Pancreas (tissue), 10 donors: ENCODE data around the gene CEP131. TPM values are rescaled to one million over a fixed set of nuclear protein-coding genes. Genes with fewer than 3 reads are reported as not detected.

Experiments used
- ATAC-seq, 4 donors: fragments of 200-7000 bp; cut with Tn5 transposase; one replicate each; pipeline versions ENCODE4 v1.8.0 to v1.9.1; 2020; ENCODE audit warnings: mild to moderate bottlenecking in 4 of 4, moderate library complexity in 4 of 4
- DNase-seq, 6 donors: peaks; one replicate each; pipeline ENCODE4 v3.0.0-alpha.2; 2020
- FAIRE-seq: peaks from 2 replicates; lab custom pipeline; 2012; peaks lifted over from hg19 to GRCh38; lab: Jason Lieb, UNC
- H3K27ac ChIP-seq, 4 donors: fragments of 200-600 bp; sonication (generic); 1 replicate in 3 of 4; 2 replicates in 1 of 4; pipeline versions ENCODE4 v1.5.0 to v1.8.0; 2020
- H3K27me3 ChIP-seq, 4 donors: fragments of 200-600 bp; one replicate each; pipeline ENCODE4 v1.8.0; 2021
- H3K36me3 ChIP-seq, 3 donors: fragments of 200-600 bp; sonication (generic) in 1 of 3; one replicate each; pipeline versions ENCODE4 v1.5.0 to v1.8.0; 2020 to 2021
- H3K4me1 ChIP-seq, 3 donors: fragments of 200-600 bp; one replicate each; pipeline ENCODE4 v1.8.0; 2021
- H3K4me3 ChIP-seq, 4 donors: fragments of 200-600 bp; sonication (generic) in 2 of 4; one replicate each; pipeline versions ENCODE4 v1.5.0 to v1.8.0; 2020 to 2021
- H3K9me3 ChIP-seq, 4 donors: fragments of 200-600 bp; one replicate each; pipeline ENCODE4 v1.8.0; 2021
- WGBS, 2 donors: extraction: QIAGEN DNeasy Blood & Tissue Kit; methylation state at CpG; one replicate each; pipeline ENCODE4 v1.1.7; 2013; 5-methylcytosine and 5-hydroxymethylcytosine counted together
- intact Hi-C, 3 donors: fragments of 100-400 bp; cut with DNase I; formaldehyde crosslinking; loops; one replicate each; pipeline versions ENCODE4 v1.11.1 to v1.14.2; 2022
- polyA plus RNA-seq, 2 donors: library from polyadenylated mRNA; stranded (reverse); fragments of 200-250 nt; gene quantifications; one replicate each; pipeline ENCODE4 v1.2.3, GENCODE V29; 2013
- total RNA-seq, 6 donors: library from RNA; stranded (reverse); fragmentation: NEBNext Ultra II Directional in 4 of 6; extraction: Animal tissue kit (Norgen Biotek cat#: 25700) in 4 of 6; gene quantifications; one replicate each; pipeline versions ENCODE4 v1.2.1 to v1.2.4, GENCODE V29; 2021 to 2023
- TF ChIP-seq, protein P1 (sequence below), 4 donors: fragments of 200-600 bp; sonication (generic) in 3 of 4; IDR thresholded peaks; one replicate each; pipeline versions ENCODE4 v1.5.0 to v1.8.0; 2021; ENCODE audit warnings: antibody characterized with exemption in 4 of 4
- donor health status: healthy with polysubstance abuse.
- donor health status: DM: no; HTN: no; CAD: no; lungs with moderate emphysema.
- donor health status: DM: no; HTN: no; CAD: no.
- donor health status: control.
- donor health status: control.
- donor health status: Bipolar disorder and iron deficiency.
- donor health status: DM: yes; HTN: yes; CAD: no.
- donor health status: DM: no; HTN: no; CAD: no.
- donor health status: DM: no; HTN: no; CAD: no.
- donor health status: DM: yes; HTN: yes; CAD: no.

CEP131 gene
- total and polyA plus RNA-seq, 8 donors: 3.4 to 22.8 (median 4.6) TPM

DNA sequence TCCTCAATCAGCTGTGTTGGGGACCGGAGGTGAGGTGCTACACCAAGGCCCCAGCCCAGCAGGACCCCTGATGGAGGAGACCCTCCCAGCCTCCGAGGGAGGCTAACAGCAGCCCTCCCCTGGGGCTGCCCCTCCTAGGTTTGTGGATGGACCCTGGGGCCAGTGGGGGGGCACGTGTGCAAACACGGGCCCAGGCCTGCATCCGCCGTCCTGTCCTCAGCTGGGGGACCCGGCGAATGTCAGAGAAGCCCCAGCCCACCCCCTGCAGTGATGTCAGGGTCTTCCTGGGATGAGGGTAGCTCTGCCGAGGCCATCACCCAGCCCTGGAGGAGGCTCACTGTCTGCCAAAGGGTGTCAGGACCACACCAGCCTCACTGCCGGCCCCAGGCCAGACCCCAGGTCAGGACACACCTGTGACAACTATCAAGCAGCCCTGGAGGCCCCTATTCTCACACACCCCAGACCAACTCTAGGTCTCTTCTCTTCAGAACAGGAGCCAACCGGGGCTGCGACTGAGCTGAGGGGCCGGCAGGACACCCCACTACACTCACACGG lies 26.7 kb downstream of the CEP131 start:
- Histone ChIP-seq H3K27me3 (no peaks in the 10 kb centered on the region), H3K36me3 (no peaks in the 10 kb centered on the region), H3K9me3 (no peaks in the 10 kb centered on the region), H3K4me3 (no peak overlapping the region), H3K27ac (no peak overlapping the region), H3K4me1 (no peaks in the 10 kb centered on the region)
- intact Hi-C loops: no loop called here
- TF ChIP-seq, protein P1, sequence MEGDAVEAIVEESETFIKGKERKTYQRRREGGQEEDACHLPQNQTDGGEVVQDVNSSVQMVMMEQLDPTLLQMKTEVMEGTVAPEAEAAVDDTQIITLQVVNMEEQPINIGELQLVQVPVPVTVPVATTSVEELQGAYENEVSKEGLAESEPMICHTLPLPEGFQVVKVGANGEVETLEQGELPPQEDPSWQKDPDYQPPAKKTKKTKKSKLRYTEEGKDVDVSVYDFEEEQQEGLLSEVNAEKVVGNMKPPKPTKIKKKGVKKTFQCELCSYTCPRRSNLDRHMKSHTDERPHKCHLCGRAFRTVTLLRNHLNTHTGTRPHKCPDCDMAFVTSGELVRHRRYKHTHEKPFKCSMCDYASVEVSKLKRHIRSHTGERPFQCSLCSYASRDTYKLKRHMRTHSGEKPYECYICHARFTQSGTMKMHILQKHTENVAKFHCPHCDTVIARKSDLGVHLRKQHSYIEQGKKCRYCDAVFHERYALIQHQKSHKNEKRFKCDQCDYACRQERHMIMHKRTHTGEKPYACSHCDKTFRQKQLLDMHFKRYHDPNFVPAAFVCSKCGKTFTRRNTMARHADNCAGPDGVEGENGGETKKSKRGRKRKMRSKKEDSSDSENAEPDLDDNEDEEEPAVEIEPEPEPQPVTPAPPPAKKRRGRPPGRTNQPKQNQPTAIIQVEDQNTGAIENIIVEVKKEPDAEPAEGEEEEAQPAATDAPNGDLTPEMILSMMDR (IDR thresholded peaks at IDR 0.05): no peak
- ATAC-seq (no peak), DNase-seq (peak in 2 of 6 donors; percentile 20 to 60), FAIRE-seq (no peak)
- 90 to 94% methylated on average over 13 to 14 of the region's 14 CpGs for WGBS, 2 donors

DNA sequence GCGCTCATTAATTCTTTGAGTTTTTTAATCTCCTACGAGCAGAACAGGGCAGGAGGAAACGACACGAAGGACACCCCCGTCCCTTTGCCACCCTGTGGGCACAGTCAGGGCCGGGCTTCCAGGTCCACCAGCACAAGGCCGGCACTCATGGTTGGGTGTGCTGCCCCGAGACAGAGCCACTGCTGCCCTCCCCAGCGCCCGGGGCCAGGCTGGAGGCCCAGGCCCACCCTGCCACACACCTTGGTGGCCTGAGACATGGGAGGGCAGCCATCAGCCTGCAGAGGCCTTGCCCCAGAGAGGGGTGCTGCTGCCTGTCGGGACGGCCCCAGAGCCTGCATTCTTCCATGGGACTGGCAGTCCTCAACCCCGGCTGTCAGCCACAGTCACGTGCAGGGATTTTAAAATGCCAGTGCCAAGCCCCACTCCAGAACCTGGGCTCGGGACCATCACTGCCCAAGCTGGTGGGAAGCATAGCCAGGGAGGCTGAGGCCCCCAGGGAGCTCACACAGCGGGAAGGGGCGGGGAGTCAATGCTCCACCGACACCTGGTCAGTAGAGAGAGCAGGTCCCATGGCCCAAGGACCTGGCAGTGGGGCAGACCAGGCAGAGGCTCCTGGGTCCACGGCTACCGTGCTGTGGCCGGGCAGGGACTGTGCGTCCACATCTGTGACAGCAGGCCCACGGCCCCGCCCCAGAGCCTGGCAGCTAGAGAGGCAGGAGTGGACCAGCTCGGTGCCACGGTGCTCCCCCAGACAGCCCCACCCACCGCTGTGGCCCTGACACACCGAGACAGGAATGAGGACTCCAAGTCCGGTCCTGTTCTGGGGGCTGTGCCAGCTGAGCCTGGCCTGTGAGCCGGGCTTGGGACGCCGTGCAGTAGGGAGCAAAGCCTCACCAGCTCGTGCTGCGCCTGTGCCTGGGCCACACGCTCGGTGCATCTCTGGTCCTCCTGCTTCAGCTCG lies 27.5 kb downstream of the CEP131 start:
- ATAC-seq (no peak), FAIRE-seq (no peak), DNase-seq (peak in 2 of 6 donors; percentile 24 to 72)
- WGBS, 2 donors: 95% methylated on average over 35 to 37 of the region's 37 CpGs
- Histone ChIP-seq H3K36me3 (no peaks in the 10 kb centered on the region), H3K9me3 (no peaks in the 10 kb centered on the region), H3K27ac (no peak overlapping the region), H3K27me3 (no peaks in the 10 kb centered on the region), H3K4me3 (no peak overlapping the region), H3K4me1 (no peaks in the 10 kb centered on the region)
- TF ChIP-seq, protein P1 (IDR thresholded peaks at IDR 0.05): no peak
- intact Hi-C loops: loop anchor here in 1 of 3 donors (5.0 kb wide), 1 partner anchor 53 kb away; no protein-coding TSS in a partner anchor

DNA sequence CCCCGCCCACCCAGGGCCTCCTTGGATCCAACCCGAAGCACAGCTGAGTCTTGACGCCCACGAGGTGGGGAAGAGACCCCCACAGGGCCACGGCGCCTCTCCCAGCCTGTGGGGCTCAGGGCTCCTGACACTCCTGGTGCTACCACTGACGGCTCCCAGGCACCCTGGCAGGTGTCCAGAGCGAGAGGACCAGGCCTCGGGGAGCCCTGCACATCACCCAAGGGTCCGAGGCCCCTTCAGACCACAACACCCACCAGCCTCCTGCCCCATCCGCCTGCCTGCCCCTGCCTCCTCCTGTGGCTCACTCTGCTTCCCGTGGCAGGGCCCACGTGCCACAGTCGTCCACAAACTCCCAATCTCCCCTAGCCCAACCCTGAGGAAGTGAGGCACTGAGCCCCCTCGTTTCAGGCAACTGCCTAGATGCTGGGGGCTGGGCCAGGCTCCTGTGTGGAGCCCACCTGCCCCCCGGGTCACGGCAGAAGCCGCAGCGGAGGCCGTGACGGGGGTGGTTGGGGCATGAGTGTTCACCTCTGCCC lies 28.5 kb downstream of the CEP131 start:
- Histone ChIP-seq H3K27me3 (no peaks in the 10 kb centered on the region), H3K9me3 (no peaks in the 10 kb centered on the region), H3K36me3 (no peaks in the 10 kb centered on the region), H3K4me1 (no peaks in the 10 kb centered on the region), H3K27ac (no peak overlapping the region), H3K4me3 (no peak overlapping the region)
- ATAC-seq: no peak
- WGBS, 2 donors: 91 to 95% methylated on average over 21 of the region's 21 CpGs
- TF ChIP-seq, protein P1 (IDR thresholded peaks at IDR 0.05): no peak
- intact Hi-C loops: loop anchor here in 1 of 3 donors (5.0 kb wide), 1 partner anchor 52 kb away; no protein-coding TSS in a partner anchor
- no peak for FAIRE-seq
- DNase-seq: peak in 1 of 6 donors; percentile 37

DNA sequence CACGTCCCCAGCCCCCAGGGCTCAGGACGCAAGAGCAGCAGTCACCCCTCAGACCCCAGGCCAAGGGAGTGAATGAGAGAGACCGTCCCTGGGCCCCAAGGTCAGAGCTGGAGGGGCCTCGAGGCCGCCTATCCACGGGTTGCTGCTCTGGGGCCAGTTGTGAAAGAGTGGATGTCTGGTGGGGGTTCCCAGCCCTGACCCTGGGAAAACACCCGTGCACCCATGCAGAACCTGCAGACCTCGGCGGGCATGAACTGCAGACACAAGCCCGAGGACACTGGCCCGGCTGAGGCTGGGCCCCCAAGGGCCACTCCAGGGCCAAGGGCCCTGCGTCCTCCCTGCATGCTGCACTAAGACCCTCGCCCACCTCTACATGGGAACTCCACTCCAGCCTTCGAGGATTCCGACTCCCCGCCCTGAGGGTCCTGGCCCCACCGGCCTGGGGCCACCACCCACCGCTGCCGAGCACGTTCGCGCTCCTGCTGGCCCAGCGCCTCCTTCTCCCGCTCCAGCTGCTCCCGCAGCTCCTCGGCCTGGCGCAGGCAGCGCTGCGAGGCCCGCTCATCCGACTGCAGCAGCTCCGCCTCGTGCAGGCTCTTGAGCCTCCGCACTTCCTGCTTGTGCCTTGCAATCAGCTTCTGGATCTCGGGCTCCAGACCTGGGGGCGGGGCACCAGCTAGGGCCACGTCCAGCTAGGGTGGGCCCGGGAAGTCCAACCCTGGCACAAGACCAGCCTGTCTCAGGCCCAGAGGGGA lies 29.1 kb downstream of the CEP131 start:
- Histone ChIP-seq H3K4me3 (no peak overlapping the region), H3K27me3 (no peaks in the 10 kb centered on the region), H3K4me1 (no peaks in the 10 kb centered on the region), H3K9me3 (no peaks in the 10 kb centered on the region), H3K36me3 (no peaks in the 10 kb centered on the region), H3K27ac (no peak overlapping the region)
- 90 to 96% methylated on average over 38 of the region's 38 CpGs for WGBS, 2 donors
- DNase-seq: peak in 2 of 6 donors; percentile 24 to 75
- TF ChIP-seq, protein P1 (IDR thresholded peaks at IDR 0.05): no peak
- no peak for ATAC-seq
- intact Hi-C loops: loop anchor here in 1 of 3 donors (5.0 kb wide), 1 partner anchor 51 kb away; no protein-coding TSS in a partner anchor
- FAIRE-seq: no peak
